Panc1 (cell line): ENCODE measurements around the gene MBD5. TPM values are rescaled to one million over a fixed set of nuclear protein-coding genes. Genes with fewer than 3 reads are reported as not detected.

Experiments
- ATAC-seq: fragments of 200-7000 bp; cut with Tn5 transposase; 2 replicates; pipeline ENCODE4 v1.9.1; 2020; ENCODE audit warnings: mild to moderate bottlenecking, moderate library complexity
- BruUV-seq: library from RNA; stranded (reverse); fragments of 400-500 nt; replicated peaks from 2 replicates; lab custom pipeline; 2021; lab: Mats Ljungman, UMichigan
- CTCF ChIA-PET: fragments of 300-600 bp; sonication (Branson Sonifier 250); formaldehyde crosslinking; loops from one replicate; lab custom pipeline; 2022; ENCODE audit warnings: antibody characterized with exemption; lab: Charles Lee
- POLR2A ChIA-PET: fragments of 300-600 bp; sonication (Branson Sonifier 250); formaldehyde crosslinking; loops from one replicate; lab custom pipeline; 2022; ENCODE audit warnings: antibody characterized with exemption; lab: Charles Lee
- DNase-seq: peaks from one replicate; pipeline ENCODE4 v3.0.0-alpha.2; 2010; ENCODE audit warnings: low read depth, low spot score
- H3K27ac ChIP-seq: 2 replicates; pipeline ENCODE4 v1.5.1; 2011; ENCODE audit warnings: mild to moderate bottlenecking, low read length, inconsistent platforms
- H3K27me3 ChIP-seq: fragments of 200-500 bp; sonication (Bioruptor generic); 2 replicates; pipeline ENCODE4 v1.6.0; 2014; ENCODE audit warnings: low read length, inconsistent platforms; ENCODE audit not compliant: control insufficient read depth, insufficient read depth
- H3K36me3 ChIP-seq: fragments of 200-500 bp; sonication (Bioruptor generic); 2 replicates; pipeline ENCODE4 v1.5.1; 2014; ENCODE audit warnings: inconsistent platforms, mild to moderate bottlenecking, low read length, moderate library complexity; ENCODE audit not compliant: control insufficient read depth, insufficient read depth
- H3K4me1 ChIP-seq: 2 replicates; pipeline ENCODE4 v1.5.1; 2011; ENCODE audit warnings: inconsistent platforms, mild to moderate bottlenecking, low read length, moderate library complexity; ENCODE audit not compliant: control insufficient read depth, insufficient read depth
- H3K4me3 ChIP-seq, 2 experiments: 2 replicates each; pipeline ENCODE4 v1.5.1; 2011 to 2012; ENCODE audit warnings: low read depth in 2 of 2, low read length in 2 of 2, mild to moderate bottlenecking in 2 of 2, inconsistent platforms in 1 of 2, moderate library complexity in 1 of 2
- H3K9me3 ChIP-seq: fragments of 200-500 bp; sonication (Bioruptor generic); 2 replicates; pipeline ENCODE4 v1.5.1; 2014; ENCODE audit warnings: low read depth, mild to moderate bottlenecking, inconsistent platforms, low read length, moderate library complexity; ENCODE audit not compliant: control insufficient read depth, insufficient read depth
- POLR2AphosphoS5 ChIP-seq: IDR thresholded peaks from 2 replicates; pipeline ENCODE4 v1.6.1; 2012; ENCODE audit warnings: mild to moderate bottlenecking, low read depth, low read length, moderate library complexity
- SIN3A ChIP-seq: IDR thresholded peaks from 2 replicates; pipeline ENCODE4 v1.6.1; 2012; ENCODE audit warnings: low read depth, mild to moderate bottlenecking, low read length, moderate library complexity, borderline replicate concordance; ENCODE audit not compliant: insufficient read depth
- TCF7L2 ChIP-seq: IDR thresholded peaks from 2 replicates; pipeline ENCODE4 v1.6.1; 2011; ENCODE audit warnings: mild to moderate bottlenecking, low read depth, low read length, inconsistent platforms
- in situ Hi-C: cut with HindIII; loops from 2 replicates; pipeline ENCODE4 v1.10.0; 2016; ENCODE audit warnings: low sequenced_read_pairs, low pct_unique_long_range_greater_than_20kb
- intact Hi-C: fragments of 100-400 bp; cut with micrococcal nuclease; formaldehyde crosslinking; loops from one replicate; pipeline ENCODE4 v1.10.0; 2022; ENCODE audit not compliant: unreplicated experiment
- total RNA-seq: library from RNA; stranded (reverse); gene quantifications from one replicate; pipeline ENCODE4 v1.2.1, GENCODE V29; 2021; ENCODE audit not compliant: unreplicated experiment
- TF ChIP-seq, protein P1 (sequence below): fragments of 450-650 bp; IDR thresholded peaks from 2 replicates; pipeline ENCODE4 v1.5.1; 2017; ENCODE audit warnings: mild to moderate bottlenecking
- TF ChIP-seq, protein P2 (sequence below), 2 experiments: IDR thresholded peaks; 2 replicates each; pipeline ENCODE4 v1.6.1; 2011 to 2012; ENCODE audit warnings: low read depth in 2 of 2, control low read depth in 1 of 2, low read length in 1 of 2, mild to moderate bottlenecking in 1 of 2, moderate library complexity in 1 of 2; ENCODE audit not compliant: insufficient read depth in 1 of 2

Gene MBD5
- total RNA-seq, 1 experiment from 2014 or later = 40.2 TPM

DNA sequence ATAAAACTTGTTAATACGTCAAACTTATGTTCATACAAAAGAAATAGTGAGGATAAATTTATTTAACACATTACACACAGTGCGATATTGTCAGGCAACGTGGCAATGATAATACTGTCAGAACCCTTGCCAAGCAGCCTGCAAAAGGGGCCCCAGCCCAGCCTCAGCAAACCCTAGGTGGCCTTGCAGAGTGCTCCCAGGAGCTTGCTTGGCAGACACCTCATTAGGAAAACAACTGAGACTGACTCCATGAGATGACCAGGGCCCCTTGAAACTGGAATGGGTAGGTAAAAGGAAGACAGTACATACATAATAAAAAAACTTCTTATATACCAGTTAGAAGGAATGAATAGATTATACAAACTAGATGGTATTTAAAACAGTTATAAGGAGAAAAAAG lies 487.1 kb downstream of the MBD5 start:
- peaks cover 3% of the 10 kb centered on the region for H3K4me1 ChIP-seq
- no peak overlapping the region for H3K4me3 ChIP-seq
- in situ Hi-C loops (no loop called here), intact Hi-C loops (loop anchor here (2.0 kb wide), 1 partner anchor 517 kb away; no protein-coding TSS in a partner anchor)
- no peaks in the 10 kb centered on the region; the same call in 1 of the 2 replicates for H3K27me3 ChIP-seq
- no peak for TF ChIP-seq TCF7L2
- no peaks in the 10 kb centered on the region for H3K36me3 ChIP-seq
- ATAC-seq (no peak), DNase-seq (no peak)
- no TSS peak for BruUV-seq
- H3K9me3 ChIP-seq = no peaks in the 10 kb centered on the region
- POLR2A ChIA-PET = no interaction called here
- CTCF ChIA-PET = interaction anchor here (0.7 kb wide), 1 partner anchor 571 kb away, joined by 3 read pairs; no protein-coding TSS in a partner anchor
- H3K27ac ChIP-seq = no peak overlapping the region

DNA sequence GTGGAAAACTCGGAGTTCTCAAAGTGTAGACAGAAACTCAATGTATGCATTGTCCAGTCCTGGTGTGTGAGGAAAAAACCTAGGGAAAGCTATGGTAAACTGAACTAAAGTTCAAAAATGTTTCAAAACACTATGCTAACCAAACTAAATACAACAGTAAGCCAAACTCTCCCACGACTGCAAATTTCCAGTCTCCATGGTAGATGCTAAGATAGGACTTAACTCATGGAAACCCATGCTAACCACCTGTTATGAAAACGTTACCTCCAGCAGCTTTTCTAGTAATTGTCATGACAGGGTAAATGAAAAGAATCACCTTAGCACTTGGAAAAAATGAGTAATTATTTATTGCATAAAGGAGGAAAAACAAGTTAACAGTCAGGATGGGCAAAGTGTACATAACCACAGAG lies 488.0 kb downstream of the MBD5 start:
- BruUV-seq = no TSS peak
- in situ Hi-C loops (no loop called here), intact Hi-C loops (loop anchor here (1.0 to 2.0 kb wide), 2 partner anchors 518 to 572 kb away; no protein-coding TSS in a partner anchor)
- DNase-seq = no peak
- ATAC-seq = 0 out of 2 replicates have a peak, but pooled peaks have one; percentile 22
- TF ChIP-seq POLR2AphosphoS5 = no peak
- no peak for TF ChIP-seq TCF7L2
- TF ChIP-seq SIN3A = no peak
- TF ChIP-seq, protein P1, sequence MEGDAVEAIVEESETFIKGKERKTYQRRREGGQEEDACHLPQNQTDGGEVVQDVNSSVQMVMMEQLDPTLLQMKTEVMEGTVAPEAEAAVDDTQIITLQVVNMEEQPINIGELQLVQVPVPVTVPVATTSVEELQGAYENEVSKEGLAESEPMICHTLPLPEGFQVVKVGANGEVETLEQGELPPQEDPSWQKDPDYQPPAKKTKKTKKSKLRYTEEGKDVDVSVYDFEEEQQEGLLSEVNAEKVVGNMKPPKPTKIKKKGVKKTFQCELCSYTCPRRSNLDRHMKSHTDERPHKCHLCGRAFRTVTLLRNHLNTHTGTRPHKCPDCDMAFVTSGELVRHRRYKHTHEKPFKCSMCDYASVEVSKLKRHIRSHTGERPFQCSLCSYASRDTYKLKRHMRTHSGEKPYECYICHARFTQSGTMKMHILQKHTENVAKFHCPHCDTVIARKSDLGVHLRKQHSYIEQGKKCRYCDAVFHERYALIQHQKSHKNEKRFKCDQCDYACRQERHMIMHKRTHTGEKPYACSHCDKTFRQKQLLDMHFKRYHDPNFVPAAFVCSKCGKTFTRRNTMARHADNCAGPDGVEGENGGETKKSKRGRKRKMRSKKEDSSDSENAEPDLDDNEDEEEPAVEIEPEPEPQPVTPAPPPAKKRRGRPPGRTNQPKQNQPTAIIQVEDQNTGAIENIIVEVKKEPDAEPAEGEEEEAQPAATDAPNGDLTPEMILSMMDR = no peak
- TF ChIP-seq, protein P2, sequence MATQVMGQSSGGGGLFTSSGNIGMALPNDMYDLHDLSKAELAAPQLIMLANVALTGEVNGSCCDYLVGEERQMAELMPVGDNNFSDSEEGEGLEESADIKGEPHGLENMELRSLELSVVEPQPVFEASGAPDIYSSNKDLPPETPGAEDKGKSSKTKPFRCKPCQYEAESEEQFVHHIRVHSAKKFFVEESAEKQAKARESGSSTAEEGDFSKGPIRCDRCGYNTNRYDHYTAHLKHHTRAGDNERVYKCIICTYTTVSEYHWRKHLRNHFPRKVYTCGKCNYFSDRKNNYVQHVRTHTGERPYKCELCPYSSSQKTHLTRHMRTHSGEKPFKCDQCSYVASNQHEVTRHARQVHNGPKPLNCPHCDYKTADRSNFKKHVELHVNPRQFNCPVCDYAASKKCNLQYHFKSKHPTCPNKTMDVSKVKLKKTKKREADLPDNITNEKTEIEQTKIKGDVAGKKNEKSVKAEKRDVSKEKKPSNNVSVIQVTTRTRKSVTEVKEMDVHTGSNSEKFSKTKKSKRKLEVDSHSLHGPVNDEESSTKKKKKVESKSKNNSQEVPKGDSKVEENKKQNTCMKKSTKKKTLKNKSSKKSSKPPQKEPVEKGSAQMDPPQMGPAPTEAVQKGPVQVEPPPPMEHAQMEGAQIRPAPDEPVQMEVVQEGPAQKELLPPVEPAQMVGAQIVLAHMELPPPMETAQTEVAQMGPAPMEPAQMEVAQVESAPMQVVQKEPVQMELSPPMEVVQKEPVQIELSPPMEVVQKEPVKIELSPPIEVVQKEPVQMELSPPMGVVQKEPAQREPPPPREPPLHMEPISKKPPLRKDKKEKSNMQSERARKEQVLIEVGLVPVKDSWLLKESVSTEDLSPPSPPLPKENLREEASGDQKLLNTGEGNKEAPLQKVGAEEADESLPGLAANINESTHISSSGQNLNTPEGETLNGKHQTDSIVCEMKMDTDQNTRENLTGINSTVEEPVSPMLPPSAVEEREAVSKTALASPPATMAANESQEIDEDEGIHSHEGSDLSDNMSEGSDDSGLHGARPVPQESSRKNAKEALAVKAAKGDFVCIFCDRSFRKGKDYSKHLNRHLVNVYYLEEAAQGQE (IDR thresholded peaks at IDR 0.05; ENCODE audit: insufficient read depth in 1 of 2, low read depth in 2 of 2, low read length in 1 of 2) = no peak
- ChIA-PET CTCF (interaction anchor here (0.6 to 1.1 kb wide), 5 partner anchors 199 to 1052 kb away, joined by 3 read pairs; no protein-coding TSS in a partner anchor), POLR2A (interaction anchor here (0.8 kb wide), 1 partner anchor 13 kb away, joined by 3 read pairs; no protein-coding TSS in a partner anchor)
- Histone ChIP-seq H3K4me1 (peaks cover 3% of the 10 kb centered on the region), H3K9me3 (no peaks in the 10 kb centered on the region), H3K4me3 (peak overlapping the region; percentile 38 to 55), H3K27me3 (no peaks in the 10 kb centered on the region; the same call in 1 of the 2 replicates), H3K27ac (no peak overlapping the region), H3K36me3 (no peaks in the 10 kb centered on the region)
